Measurements from ENCODE around the gene SRP72. TPM values are rescaled to one million over a fixed set of nuclear protein-coding genes. Genes with fewer than 3 reads are reported as not detected.

Gene SRP72
- total RNA-seq, 1 donor: 72.0 TPM

DNA sequence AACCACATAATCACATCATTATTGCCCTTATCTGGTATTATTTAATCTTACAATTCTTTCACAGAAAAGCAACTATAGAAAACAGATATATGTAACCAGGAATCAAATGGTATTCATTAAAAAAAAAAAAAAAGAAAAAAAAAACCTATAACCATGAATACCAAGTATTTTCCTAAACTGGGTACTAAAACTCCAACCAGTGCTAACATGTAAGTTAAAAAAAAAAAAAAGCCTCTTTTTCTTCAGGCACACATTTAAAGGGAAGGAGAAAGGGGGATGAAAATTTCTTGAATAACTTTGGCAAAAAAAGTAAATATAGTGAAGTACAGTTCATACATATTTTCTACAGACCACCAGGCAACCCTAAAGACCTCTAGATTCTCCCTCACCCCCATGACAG is 34.1 kb upstream of the SRP72 start:
- Histone ChIP-seq H3K27ac (ENCODE audit: low read depth, low read length) (no peak overlapping the region), H3K4me3 (ENCODE audit: insufficient read depth, low read length) (no peak overlapping the region), H3K4me2 (ENCODE audit: insufficient read depth, low read length) (peak overlapping the region; percentile 100), H2AFZ (ENCODE audit: low read length) (no peak overlapping the region), H4K20me1 (ENCODE audit: insufficient read depth, low read length) (no peaks in the 10 kb centered on the region), H3K4me1 (ENCODE audit: insufficient read depth, low read length) (peaks cover 11% of the 10 kb centered on the region), H3K36me3 (ENCODE audit: insufficient read depth, low read length) (no peaks in the 10 kb centered on the region), H3K79me2 (ENCODE audit: insufficient read depth, low read length) (peaks cover 73% of the 10 kb centered on the region), H3K9me3 (ENCODE audit: low read depth, low read length) (no peaks in the 10 kb centered on the region), H3K27me3 (ENCODE audit: insufficient read depth, low read length) (no peaks in the 10 kb centered on the region)
- DNase-seq (ENCODE audit: insufficient read length, low spot score, missing footprints): no peak
- TF ChIP-seq, protein P1, sequence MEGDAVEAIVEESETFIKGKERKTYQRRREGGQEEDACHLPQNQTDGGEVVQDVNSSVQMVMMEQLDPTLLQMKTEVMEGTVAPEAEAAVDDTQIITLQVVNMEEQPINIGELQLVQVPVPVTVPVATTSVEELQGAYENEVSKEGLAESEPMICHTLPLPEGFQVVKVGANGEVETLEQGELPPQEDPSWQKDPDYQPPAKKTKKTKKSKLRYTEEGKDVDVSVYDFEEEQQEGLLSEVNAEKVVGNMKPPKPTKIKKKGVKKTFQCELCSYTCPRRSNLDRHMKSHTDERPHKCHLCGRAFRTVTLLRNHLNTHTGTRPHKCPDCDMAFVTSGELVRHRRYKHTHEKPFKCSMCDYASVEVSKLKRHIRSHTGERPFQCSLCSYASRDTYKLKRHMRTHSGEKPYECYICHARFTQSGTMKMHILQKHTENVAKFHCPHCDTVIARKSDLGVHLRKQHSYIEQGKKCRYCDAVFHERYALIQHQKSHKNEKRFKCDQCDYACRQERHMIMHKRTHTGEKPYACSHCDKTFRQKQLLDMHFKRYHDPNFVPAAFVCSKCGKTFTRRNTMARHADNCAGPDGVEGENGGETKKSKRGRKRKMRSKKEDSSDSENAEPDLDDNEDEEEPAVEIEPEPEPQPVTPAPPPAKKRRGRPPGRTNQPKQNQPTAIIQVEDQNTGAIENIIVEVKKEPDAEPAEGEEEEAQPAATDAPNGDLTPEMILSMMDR (IDR thresholded peaks at IDR 0.05; ENCODE audit: extremely low read depth, low read depth, low read length): no peak

DNA sequence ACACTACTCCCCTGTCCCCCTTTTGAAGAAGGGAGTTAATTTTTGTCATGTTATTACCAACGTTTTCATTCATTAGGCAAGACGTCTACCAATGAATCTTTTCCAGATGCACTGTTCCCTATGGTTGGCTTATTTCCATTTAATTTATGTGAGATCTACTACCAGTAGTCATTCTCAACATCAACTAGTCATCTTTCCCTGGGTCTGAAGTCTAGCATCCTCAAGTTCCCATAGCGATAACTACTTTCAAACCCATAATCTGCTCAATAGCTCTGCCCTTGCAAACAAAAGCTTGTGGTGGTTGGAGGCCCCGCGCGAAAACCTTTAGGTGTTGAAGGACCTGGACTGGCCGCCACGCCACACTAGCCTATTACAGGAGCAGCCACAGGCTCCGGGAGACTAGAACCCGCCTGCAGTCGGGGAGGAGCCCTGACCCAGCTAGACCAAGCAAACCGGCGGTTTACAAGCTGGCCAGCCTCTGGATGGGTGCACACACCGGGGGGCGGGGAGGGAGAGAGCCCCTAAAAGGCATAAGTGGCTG is 32.7 kb upstream of the SRP72 start:
- Histone ChIP-seq H4K20me1 (ENCODE audit: insufficient read depth, low read length) (no peaks in the 10 kb centered on the region), H3K27me3 (ENCODE audit: insufficient read depth, low read length) (no peaks in the 10 kb centered on the region), H3K27ac (ENCODE audit: low read depth, low read length) (peak overlapping the region; percentile 95), H3K36me3 (ENCODE audit: insufficient read depth, low read length) (no peaks in the 10 kb centered on the region), H3K9me3 (ENCODE audit: low read depth, low read length) (no peaks in the 10 kb centered on the region), H3K4me2 (ENCODE audit: insufficient read depth, low read length) (peak overlapping the region; percentile 100), H3K4me1 (ENCODE audit: insufficient read depth, low read length) (peaks cover 11% of the 10 kb centered on the region), H3K4me3 (ENCODE audit: insufficient read depth, low read length) (peak overlapping the region; percentile 96), H3K79me2 (ENCODE audit: insufficient read depth, low read length) (peaks cover 75% of the 10 kb centered on the region), H2AFZ (ENCODE audit: low read length) (peak overlapping the region; percentile 96)
- peak; percentile 72 for DNase-seq (ENCODE audit: insufficient read length, low spot score, missing footprints)
- TF ChIP-seq, protein P1 (IDR thresholded peaks at IDR 0.05; ENCODE audit: extremely low read depth, low read depth, low read length): no peak

DNA sequence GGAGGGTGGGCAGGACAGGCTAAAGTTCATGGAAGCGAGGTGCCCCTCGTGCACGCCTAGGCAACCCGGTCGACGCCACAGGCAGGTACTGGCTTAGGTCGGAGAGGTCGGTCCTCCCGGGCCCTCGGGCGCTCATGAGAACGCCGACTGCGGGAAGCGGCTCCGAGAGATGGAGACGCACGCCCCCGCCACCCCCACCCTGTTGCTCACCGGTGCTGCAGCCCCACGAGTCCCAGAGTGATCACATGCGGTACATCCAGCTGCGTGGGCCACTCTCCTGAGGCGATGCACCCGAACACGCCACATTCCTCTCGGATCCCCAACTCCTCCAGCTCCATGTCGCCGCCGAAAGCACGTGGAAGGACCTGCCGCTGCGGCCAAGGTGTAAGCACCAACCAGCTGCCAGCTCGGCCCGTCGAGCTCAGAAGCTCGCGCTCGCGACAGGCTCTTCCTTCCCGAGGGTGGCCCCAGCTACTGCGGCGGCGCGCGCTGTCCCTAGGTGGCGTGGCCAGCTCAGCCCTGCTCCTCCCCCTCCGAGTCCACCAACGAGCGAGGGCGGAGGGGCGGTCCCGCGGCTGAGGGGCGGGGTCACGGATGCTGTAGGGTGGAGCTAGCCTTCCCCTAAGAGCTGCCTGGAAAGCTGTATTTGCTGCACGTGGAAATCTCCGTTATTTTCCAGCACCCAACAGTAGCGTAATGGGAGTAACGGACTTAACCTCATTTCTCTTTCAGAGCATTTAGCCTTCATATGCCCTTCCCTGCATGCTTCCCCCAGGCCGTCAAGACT is 32.1 kb upstream of the SRP72 start, which contains the start of gene PPAT:
Gene PPAT, minus strand, starts transcription at position 476 of the 787 bp plus-strand sequence. Its CDS starts 138 bp downstream, at position 338.
- H3K4me3 ChIP-seq (ENCODE audit: insufficient read depth, low read length): peak within 1 kb of the TSS; percentile 96
- H2AFZ ChIP-seq (ENCODE audit: low read length): peak within 1 kb of the TSS; percentile 96
- H3K36me3 ChIP-seq (ENCODE audit: insufficient read depth, low read length): no peaks in the 10 kb centered on the region
- TF ChIP-seq, protein P1 (IDR thresholded peaks at IDR 0.05; ENCODE audit: extremely low read depth, low read depth, low read length): no peak
- H3K27ac ChIP-seq (ENCODE audit: low read depth, low read length): peak within 1 kb of the TSS; percentile 95
- no peaks in the 10 kb centered on the region for H3K27me3 ChIP-seq (ENCODE audit: insufficient read depth, low read length)
- peaks cover 75% of the 10 kb centered on the region for H3K79me2 ChIP-seq (ENCODE audit: insufficient read depth, low read length)
- peak; percentile 98 for DNase-seq (ENCODE audit: insufficient read length, low spot score, missing footprints)
- H3K9me3 ChIP-seq (ENCODE audit: low read depth, low read length): no peaks in the 10 kb centered on the region
- peak within 1 kb of the TSS; percentile 100 for H3K4me2 ChIP-seq (ENCODE audit: insufficient read depth, low read length)
- peaks cover under 1% of the 10 kb centered on the region for H4K20me1 ChIP-seq (ENCODE audit: insufficient read depth, low read length)
- peaks cover 11% of the 10 kb centered on the region for H3K4me1 ChIP-seq (ENCODE audit: insufficient read depth, low read length)

DNA sequence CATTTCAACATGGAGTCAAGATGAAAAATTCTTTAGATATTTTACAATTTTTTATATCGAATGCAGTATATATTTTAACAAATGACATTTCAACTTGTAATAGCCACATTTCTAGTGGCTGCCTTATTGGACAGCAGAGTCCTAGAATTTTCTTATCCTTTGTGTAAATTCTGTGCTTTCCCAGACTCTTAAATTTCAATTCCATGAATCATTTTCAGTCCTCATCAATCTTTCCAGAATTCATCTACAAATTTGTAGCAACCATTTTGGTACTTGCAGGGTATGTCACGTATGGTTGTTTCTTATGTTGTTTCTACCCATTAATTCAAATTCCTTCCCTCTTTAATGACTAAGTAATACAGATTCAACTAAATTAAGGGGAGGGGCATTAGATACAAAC is 28.7 kb upstream of the SRP72 start:
- peak; percentile 19 for DNase-seq (ENCODE audit: insufficient read length, low spot score, missing footprints)

More for the DNA sequence above, 28.7 kb upstream of the SRP72 start:
- H3K79me2 ChIP-seq (ENCODE audit: insufficient read depth, low read length): peaks cover 68% of the 10 kb centered on the region
- TF ChIP-seq, protein P1 (IDR thresholded peaks at IDR 0.05; ENCODE audit: extremely low read depth, low read depth, low read length): no peak
- H3K9me3 ChIP-seq (ENCODE audit: low read depth, low read length): no peaks in the 10 kb centered on the region
- peak overlapping the region; percentile 6 for H3K27ac ChIP-seq (ENCODE audit: low read depth, low read length)
- peaks cover 11% of the 10 kb centered on the region for H3K4me1 ChIP-seq (ENCODE audit: insufficient read depth, low read length)
- H3K4me3 ChIP-seq (ENCODE audit: insufficient read depth, low read length): no peak overlapping the region
- no peaks in the 10 kb centered on the region for H3K27me3 ChIP-seq (ENCODE audit: insufficient read depth, low read length)
- peaks cover 20% of the 10 kb centered on the region for H3K36me3 ChIP-seq (ENCODE audit: insufficient read depth, low read length)
- H3K4me2 ChIP-seq (ENCODE audit: insufficient read depth, low read length): no peak overlapping the region
- no peak overlapping the region for H2AFZ ChIP-seq (ENCODE audit: low read length)
- H4K20me1 ChIP-seq (ENCODE audit: insufficient read depth, low read length): peaks cover 2% of the 10 kb centered on the region
